ENCODE data around the gene FUZ.

DNA sequence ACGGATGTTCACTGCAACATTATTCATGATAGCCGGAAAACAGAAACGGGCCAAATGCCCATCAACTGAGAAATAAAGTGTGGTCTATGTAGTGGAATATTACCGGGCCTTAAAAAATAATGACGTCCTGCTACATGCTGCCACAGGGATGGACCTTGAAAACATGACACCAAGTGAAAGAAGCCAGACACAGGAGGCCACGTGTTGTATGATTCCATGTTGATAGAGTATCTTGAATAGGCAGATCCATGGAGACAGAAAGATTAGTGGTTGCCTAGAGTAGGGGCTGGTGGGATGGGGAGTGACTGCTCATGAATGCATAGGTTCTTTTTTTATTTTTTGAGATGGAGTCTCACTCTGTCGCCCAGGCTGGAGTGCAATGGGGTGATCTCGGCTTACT, 42.6 kb downstream of the FUZ start:
- no peak for TF ChIP-seq POLR2A (IDR thresholded peaks at IDR 0.05)
- TF ChIP-seq, protein P1, sequence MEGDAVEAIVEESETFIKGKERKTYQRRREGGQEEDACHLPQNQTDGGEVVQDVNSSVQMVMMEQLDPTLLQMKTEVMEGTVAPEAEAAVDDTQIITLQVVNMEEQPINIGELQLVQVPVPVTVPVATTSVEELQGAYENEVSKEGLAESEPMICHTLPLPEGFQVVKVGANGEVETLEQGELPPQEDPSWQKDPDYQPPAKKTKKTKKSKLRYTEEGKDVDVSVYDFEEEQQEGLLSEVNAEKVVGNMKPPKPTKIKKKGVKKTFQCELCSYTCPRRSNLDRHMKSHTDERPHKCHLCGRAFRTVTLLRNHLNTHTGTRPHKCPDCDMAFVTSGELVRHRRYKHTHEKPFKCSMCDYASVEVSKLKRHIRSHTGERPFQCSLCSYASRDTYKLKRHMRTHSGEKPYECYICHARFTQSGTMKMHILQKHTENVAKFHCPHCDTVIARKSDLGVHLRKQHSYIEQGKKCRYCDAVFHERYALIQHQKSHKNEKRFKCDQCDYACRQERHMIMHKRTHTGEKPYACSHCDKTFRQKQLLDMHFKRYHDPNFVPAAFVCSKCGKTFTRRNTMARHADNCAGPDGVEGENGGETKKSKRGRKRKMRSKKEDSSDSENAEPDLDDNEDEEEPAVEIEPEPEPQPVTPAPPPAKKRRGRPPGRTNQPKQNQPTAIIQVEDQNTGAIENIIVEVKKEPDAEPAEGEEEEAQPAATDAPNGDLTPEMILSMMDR (IDR thresholded peaks at IDR 0.05 in 8 of 11, conservative IDR thresholded peaks at IDR 0.05 in 3 of 11) = no peak
